ENCODE measurements around the gene EBF4. TPM values are rescaled to one million over a fixed set of nuclear protein-coding genes. Genes with fewer than 3 reads are reported as not detected.
A peak's percentile ranks its signal among the peaks of the same experiment; 100 is the strongest.

EBF4 gene, protein sequence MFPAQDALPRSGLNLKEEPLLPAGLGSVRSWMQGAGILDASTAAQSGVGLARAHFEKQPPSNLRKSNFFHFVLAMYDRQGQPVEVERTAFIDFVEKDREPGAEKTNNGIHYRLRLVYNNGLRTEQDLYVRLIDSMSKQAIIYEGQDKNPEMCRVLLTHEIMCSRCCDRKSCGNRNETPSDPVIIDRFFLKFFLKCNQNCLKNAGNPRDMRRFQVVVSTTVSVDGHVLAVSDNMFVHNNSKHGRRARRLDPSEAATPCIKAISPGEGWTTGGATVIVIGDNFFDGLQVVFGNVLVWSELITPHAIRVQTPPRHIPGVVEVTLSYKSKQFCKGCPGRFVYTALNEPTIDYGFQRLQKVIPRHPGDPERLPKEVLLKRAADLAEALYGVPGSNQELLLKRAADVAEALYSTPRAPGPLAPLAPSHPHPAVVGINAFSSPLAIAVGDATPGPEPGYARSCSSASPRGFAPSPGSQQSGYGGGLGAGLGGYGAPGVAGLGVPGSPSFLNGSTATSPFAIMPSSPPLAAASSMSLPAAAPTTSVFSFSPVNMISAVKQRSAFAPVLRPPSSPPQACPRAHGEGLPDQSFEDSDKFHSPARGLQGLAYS
- 4.1 TPM for polyA plus RNA-seq (2013, experiment 1 of 2; ENCODE audit: insufficient read length)
- polyA plus RNA-seq (2013, experiment 2 of 2; ENCODE audit: insufficient read length) = 7.0 TPM

DNA sequence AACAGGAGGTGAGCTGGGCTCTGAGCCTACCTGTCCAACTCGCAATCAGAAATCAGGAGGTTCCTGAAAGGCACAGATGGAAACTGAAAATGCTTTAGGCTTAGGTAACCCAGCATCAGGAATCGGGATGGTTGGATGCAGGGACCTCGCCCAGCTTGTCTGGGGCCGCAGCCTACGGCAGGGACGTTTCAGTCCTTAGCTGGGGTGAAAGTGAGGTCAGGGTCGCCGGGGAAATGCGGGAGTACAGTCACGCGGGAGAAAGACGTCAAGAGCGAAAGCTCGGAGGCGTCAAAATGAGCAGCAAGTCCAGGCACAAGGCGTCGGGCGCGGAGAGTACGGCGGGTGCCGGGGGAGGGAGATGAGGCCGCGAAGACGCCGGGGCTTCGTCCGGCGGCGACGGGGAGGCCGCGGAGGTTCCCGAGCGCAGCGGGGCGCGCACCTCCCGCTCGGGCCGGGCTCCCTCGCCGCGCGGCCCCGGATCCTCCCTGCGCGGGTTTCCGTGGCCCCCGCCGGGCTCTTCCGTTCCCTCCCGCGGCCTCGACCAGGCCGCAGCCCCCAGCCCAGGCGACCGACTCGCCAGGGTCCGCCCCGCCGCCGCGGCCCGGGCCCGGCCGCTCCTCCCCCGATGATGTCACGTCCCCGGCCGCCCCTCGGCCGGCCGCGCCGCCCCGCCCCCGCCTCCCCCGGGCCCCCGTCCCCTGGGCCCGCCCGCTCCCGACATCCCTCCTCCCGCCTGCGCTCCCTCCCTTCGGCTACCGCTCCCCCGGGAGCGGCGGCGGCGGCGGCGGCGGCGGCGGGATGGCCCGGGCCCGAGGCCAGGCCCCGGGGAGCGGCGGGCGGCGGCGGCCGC, at the start of gene EBF4:
Gene EBF4, plus strand, starts transcription at position 745 of the 850 bp plus-strand sequence. CDS start 866 bp downstream, outside the sequence.
- DNase-seq = peak; percentile 45

DNA sequence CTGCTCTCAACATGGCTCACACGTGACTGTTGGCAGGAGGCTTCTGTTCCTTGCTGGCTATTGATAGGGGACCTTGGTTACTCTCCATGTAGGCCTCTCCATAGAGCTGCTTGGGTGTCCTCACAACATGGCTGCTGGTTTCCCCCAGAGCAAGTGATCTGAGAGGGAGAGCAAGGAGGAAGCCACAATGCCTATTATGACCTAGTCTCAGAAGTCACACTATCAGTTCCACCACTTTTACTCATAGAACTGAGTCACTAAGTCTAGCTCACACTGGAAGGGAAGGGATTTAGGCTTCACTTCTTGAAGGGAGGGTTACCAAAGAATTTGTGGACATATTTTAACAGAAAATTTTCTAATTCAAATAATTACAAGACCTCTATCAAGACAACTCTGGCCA, 48.9 kb upstream of the EBF4 start:
- no peak for DNase-seq

DNA sequence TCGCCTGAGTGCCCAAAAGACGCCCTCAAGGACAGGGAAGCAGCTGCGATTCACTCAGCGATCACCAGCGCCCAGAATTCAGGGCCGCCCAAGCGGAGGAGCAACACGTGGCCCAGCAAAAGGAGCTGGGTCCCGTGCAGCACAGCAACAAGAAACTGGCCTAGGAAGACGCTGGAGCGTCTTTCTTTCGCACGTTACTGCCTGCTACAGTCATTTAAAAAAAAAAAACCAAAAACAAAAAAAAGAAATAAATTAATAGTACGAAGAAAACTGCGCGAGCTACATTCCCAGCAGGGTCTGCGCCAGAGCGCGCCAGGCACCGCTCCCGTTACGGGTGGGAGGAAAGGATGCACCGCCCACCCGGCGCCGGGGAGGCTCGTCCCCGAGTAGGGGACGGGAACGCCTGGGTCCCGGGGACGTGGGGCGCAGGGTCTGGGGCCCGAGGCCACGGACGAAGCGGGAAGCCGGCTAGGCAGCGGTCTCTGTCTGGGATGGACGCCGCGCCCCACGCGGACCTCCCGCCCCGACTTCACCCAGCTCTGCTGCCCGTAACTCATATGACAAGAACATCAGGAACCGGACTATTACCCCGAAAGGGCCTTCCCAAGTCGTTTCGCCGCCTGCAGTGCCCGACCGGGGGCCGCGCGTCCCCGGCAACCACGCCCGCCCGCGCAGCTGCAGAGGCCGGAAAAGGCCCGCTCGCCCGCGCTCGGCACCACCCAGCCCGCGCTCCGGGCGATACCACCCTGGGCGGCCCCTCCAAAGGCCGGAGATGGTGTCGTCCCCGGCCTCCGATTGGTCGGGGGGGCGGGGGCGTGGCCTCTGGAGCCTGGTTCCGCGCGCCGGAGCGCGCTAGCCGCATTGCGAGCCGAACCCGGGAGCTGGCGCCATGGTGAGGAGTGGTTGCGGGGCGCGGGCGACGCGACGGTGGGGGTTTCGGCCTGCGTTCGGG, 40.5 kb upstream of the EBF4 start, which contains the start of gene NOP56:
Gene NOP56, plus strand, starts transcription at position 861 of the 952 bp plus-strand sequence. Its CDS starts 29 bp downstream, at position 890.
- DNase-seq = peak; percentile 90

DNA sequence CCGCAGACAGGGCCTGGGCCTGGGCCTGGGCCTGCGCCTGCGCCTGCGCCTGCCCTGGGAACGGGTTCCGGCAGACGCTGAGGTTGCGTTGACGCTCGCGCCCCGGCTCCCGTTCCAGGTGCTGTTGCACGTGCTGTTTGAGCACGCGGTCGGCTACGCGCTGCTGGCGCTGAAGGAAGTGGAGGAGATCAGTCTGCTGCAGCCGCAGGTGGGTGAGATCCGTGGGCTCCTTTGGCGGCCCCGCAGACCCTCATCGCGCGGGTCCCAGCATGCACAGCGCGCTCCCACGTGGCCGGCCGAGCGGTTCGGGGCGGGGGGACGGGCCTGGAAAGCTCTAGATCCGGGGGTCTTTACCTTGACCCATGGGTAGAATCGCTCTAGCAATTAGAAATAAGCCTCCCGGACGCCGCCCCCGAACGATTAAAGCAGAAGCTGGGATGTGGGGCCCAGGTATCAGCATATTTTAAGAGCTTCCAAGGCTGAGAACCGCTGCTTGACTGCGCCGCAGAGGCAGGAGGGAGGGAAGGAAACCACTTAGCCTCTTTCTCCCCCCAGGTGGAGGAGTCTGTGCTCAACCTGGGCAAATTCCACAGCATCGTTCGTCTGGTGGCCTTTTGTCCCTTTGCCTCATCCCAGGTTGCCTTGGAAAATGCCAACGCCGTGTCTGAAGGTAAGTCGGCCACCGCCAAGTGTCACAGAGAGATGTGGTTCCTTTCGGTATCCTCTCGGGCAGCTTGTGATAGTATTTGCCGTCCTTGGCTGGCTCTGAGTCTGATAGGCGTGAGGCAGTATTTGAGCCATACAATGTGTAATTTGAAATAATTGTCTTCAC, 39.6 kb upstream of the EBF4 start:
- no peak for DNase-seq

DNA sequence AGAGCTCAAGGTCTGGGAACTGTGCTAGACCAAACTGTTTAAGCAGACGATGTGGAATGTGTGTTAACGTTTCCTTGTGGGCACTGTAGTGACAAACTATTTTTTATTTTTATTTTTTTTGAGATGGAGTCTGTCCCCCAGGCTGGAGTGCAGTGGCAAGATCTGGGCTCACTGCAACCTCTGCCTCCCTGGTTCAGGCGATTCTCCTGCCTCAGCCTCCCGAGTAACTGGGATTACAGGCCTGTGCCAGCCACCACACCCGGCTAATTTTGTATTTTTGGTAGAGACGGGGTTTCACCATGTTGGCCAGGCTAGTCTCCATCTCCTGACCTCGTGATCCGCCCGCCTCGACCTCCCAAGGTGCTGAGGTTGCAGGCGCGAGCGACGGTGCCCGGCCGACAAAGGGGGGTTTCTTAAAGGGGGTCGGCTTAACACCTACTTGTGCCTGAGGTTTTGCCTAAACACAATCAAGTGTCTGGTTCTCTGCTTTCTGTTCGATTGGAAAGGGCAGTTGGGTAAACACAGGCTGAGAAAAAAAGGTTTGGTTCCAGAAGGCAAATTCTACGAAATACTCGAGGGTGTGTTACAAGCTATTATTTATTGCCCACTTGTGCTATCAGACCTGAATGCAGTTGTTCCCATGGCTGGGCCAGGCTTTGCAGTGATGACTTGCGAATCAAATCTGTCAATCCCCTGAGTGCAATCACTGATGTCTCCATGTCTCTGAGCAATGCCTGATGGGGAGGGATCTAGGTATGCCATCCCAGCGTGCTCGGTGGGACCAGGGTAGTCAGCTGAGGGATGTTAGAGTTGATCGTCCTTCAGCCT, 38.8 kb upstream of the EBF4 start:
- DNase-seq = no peak

DNA sequence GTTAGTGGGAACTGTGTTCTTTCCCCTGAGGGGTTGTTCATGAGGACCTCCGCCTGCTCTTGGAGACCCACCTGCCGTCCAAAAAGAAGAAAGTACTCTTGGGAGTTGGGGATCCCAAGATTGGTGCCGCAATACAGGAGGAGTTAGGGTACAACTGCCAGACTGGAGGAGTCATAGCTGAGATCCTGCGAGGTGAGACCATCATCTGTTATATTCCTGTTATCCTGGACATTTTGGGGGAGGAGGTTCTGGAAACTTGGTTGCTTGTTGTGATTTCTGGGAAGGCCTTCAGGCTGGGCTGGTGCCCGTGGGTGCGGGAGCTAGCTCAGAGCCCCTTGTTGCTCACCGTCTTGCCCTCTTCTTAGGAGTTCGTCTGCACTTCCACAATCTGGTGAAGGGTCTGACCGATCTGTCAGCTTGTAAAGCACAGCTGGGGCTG, 38.2 kb upstream of the EBF4 start:
- no peak for DNase-seq

DNA sequence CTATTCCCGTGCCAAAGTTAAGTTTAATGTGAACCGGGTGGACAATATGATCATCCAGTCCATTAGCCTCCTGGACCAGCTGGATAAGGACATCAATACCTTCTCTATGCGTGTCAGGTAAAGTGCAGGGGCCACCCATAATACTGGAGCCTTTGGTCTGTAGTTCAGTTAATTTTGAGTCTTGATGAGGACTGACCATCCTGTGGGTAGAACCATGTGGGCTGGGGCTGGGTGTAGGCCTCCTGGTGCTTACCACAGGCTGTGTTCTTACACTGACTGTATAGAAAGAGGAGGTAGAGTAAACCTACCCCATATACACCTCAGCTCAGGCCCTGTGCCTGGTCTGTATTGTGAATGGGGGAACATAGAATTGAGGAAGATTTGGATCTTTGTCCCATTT, 37.7 kb upstream of the EBF4 start:
- no peak for DNase-seq

DNA sequence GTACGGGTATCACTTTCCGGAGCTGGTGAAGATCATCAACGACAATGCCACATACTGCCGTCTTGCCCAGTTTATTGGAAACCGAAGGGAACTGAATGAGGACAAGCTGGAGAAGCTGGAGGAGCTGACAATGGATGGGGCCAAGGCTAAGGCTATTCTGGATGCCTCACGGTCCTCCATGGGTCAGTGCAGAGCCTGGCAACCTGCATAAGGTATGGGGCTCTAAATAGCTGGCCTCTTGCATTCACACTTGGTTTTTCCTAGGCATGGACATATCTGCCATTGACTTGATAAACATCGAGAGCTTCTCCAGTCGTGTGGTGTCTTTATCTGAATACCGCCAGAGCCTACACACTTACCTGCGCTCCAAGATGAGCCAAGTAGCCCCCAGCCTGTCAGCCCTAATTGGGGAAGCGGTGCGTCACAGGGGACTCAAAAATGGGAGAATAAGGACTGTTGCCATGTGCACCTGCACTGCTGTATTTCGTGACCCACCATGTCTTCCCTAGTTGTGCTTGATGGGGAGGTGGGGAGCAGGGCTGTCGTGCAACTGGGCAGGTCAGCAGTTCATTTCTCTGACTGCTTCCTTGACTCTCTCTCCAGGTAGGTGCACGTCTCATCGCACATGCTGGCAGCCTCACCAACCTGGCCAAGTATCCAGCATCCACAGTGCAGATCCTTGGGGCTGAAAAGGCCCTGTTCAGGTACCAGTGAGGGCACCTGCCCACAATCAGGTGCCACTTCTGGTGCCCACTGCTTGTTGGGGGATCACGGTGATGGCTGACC, 37.1 kb upstream of the EBF4 start:
- DNase-seq = no peak

DNA sequence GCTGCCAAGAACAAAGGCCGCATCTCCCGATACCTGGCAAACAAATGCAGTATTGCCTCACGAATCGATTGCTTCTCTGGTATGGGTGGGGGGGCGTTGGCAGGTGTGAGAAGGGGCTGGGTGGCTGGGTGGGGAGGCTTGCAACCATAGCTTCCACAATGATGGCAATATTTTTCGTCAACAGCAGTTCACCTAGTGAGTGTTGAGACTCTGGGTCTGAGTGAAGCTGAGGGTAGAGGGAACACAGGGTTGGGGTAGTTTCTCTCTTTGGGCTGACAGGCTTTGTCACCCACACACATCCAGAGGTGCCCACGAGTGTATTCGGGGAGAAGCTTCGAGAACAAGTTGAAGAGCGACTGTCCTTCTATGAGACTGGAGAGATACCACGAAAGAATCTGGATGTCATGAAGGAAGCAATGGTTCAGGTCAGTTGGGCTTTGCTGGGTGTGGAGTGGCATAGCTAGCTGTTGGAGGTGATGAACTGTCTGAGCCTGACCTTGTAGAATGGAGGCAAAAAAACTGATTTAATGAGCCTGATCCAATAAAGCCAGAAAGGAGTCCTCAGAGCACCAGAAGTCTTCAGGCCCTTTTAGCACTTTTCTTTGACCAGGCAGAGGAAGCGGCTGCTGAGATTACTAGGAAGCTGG, 36.0 kb upstream of the EBF4 start:
- DNase-seq = no peak

DNA sequence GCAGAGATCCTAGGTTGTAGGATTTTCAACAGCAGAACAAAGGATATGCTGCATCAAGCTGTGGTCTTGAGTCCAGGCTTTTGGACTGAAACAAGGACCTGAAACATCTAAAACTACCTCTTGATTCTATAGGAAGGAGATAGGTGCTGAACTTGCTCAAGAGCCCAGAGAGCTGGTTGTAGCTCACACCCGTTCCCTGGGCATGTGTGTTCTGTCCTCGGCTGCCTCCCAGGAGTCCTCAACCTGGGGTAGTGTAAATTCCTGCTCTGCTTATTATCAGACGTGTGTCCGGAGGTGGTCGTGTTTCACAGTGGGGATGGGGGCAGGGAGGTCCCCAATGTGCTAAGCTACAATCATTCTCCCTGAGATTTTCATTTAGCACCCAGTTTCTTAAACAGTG, 35.3 kb upstream of the EBF4 start:
- DNase-seq = no peak

DNA sequence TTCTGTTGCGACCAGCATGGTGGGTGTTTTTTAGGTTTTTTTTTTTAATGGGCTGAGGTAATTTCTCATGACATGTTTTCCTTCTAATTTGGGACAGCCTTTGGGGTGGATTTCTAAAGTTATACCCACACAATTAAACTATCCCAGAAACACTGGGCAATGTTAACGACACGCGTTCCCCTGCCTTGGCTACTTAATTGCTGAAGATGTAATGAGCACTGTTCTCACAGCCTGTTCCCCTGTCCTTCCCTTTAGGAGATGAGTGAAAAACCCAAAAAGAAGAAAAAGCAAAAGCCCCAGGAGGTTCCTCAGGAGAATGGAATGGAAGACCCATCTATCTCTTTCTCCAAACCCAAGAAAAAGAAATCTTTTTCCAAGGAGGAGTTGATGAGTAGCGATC, 34.9 kb upstream of the EBF4 start:
- DNase-seq = no peak

DNA sequence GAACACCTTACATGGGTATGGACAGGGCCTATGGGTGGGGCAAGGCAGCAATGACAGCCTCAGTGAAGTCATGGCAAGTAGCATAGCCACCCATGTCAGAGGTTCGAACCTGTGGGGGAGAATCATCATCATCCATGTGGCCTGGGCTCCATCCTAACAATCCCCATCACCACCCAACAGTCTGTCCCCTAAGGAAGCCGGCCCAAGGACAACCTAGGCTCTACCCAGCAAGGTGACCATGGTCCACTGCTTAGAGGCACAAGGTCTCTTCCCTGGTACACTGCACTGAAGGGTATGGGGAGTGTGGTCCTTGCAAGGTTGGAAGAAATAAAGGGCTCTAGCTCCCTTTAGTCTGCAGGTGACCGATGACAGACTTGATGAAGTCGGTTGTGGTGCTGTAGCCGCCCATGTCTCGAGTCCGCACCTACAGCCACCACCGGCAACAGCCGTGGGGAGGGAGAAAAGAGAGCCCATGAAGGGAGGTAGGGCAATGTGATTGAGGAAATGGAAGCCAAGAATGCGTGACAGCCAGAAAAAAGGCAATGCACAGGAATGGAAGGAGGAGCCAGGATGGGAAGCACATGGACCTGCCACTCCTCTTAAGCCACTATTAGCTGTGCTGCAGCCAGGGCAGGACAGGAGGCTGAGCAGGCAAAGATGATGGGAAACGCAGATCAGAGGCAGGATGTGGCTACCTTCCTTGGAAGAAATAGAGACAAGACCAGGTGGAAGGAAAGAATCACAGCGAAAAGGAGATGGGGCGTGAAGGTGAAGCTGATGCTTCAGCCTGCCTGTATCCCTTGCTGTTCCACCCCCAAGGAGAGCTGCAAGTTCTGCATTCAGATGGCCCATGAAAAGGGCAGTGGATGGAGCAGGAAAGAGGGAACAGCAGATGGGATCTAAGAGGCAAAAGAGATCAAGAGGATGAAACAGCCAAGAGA, 33.9 kb upstream of the EBF4 start:
- no peak for DNase-seq

DNA sequence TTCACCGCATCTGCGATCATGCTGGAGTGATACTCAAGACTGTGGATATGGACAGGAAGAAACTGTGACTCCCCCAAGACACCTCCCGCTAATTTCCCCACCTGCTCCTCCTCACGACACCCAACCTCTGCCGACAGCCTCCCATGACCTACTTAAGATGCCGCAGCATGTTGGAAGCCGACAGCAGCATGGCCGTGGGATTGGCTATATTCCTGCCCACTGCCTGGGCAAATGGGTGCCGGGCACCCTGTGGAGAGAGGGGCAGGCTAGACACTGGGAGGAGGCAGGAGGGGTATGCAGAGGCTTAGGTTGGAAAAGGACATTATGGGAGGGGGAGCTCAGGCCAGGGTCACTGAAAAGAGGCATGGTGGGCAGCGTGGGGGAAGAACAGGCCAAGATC, 33.0 kb upstream of the EBF4 start:
- DNase-seq = no peak

DNA sequence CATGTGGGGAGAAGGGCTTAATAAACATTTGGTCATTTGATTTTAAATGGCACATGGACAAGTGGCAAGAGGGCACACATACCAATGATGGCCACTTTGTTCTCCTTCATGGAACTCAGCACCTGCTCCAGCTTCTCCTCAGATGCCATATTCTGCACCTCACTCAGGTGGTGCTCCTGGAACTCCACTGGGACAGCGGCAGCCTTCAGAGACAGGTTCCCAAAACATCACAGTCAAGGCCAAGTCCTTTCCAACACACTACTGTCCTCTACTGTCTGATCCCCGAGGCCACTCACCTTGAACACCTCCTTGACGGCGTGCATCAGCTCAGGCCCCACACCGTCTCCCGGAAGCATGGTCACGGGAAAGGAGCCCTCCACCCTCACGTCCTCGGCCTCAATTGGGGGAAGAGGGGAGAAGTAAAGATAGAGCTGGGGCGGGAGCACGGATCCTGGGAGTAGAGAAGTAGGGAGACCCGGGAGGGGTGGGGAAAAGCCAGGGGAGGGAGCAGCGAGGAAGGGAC, 29.2 kb upstream of the EBF4 start:
- DNase-seq = no peak

DNA sequence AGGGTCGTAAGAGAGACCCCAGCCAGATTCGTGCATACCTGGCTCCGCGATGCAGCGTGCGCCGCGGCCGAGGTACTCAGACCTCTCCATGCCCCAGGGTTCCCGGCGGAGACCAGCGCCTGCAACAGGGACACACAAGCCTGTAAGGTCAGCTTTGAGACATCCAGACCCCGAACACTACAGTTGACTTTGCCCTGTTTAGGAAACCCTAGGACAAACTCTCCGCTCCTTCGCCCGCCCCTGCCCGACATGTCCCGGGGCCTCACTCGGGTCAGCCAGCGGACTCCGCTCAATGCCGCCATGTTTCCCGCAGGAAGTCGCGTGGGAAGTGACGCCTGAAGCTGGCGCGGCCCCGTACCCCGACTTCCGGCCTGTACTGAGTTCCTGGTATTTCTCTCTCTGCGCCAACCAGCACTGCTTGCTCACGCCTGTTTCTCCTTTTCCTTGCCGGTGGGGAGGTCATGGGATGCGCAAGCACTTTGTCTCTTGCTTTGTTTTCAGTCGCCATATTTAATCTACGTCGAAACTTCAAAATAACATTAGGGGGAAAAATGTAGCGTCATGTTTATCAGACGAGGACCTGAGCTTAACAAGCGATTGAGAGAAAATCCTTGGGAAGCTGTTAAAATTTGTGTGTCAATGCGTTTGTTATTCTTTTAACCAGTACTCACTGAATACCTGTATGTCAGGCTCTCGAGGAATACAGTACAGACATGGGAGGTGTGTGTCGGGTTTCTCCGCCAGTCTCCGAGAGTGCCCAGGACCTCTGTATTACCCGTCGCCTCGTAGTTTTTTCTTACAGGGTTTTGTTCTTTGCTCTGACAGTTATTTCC, 28.5 kb upstream of the EBF4 start, which contains the start of gene IDH3B:
Gene IDH3B, minus strand, starts transcription at position 330 of the 833 bp plus-strand sequence. Its CDS starts 28 bp downstream, at position 302.
- peak; percentile 94 for DNase-seq

DNA sequence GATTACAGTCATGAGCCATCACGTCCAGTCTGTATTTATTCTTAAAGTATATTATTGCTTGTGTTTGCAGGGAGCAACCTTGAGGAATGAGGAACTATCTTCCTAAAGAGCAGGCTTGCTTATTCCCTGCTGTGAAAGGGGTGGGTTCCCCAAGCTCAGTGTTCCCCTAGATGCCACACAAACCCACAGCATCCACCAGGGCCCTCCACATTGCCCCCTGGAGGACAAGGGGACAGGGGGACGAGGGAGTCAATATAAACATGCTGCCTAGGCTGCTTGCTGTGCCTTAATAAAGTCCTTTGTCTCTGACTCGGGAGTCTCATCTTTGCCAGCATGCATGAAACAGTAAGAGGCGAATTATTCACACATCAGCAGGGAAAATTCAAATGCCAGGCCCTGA, 20.6 kb upstream of the EBF4 start:
- no peak for DNase-seq
